Stimulated activated CD8-positive, alpha-beta memory T cell treated with anti-CD3 and anti-CD28 coated beads, Interleukin-4, amount 100 ng/mL, for 48 hours (primary cell): ENCODE results near the gene VPS26A.

Experiments used
- DNase-seq: peaks from one replicate; pipeline ENCODE4 v3.0.0-alpha.2; 2020

The VPS26A gene

GRCh38 chr10:69179743-69180524 is 56.0 kb downstream of the VPS26A start, which contains the start of gene SUPV3L1:
Gene SUPV3L1 (plus strand): TSS chr10:69180234. CDS start chr10:69180292, 58 bp downstream.
- peak; percentile 94 for DNase-seq

GRCh38 chr10:69180525-69181204 is 56.7 kb downstream of the VPS26A start:
- peak; percentile 33 for DNase-seq

GRCh38 chr10:69181433-69181832 is 57.5 kb downstream of the VPS26A start:
- no peak for DNase-seq

- DNase-seq: no peak
These were observed 58.0 kb downstream of the VPS26A start for GRCh38 chr10:69182005-69182404.

GRCh38 chr10:69186524-69186923 is 62.5 kb downstream of the VPS26A start:
- DNase-seq: no peak

GRCh38 chr10:69201045-69201444 is 77.1 kb downstream of the VPS26A start:
- no peak for DNase-seq

GRCh38 chr10:69202332-69202731 is 78.4 kb downstream of the VPS26A start:
- no peak for DNase-seq

GRCh38 chr10:69208761-69209160 is 84.8 kb downstream of the VPS26A start:
- DNase-seq: no peak

GRCh38 chr10:69209787-69210484 is 86.0 kb downstream of the VPS26A start:
- no peak for DNase-seq

- DNase-seq: no peak
These were observed 87.1 kb downstream of the VPS26A start for GRCh38 chr10:69211104-69211503.

GRCh38 chr10:69211524-69211923 is 87.5 kb downstream of the VPS26A start:
- no peak for DNase-seq

GRCh38 chr10:69213591-69214311 is 89.8 kb downstream of the VPS26A start:
- DNase-seq: no peak

GRCh38 chr10:69214666-69215131 is 90.7 kb downstream of the VPS26A start:
- no peak for DNase-seq

- no peak for DNase-seq
These were observed 91.6 kb downstream of the VPS26A start for GRCh38 chr10:69215405-69216171.

GRCh38 chr10:69216577-69217118 is 92.7 kb downstream of the VPS26A start:
- DNase-seq: no peak

GRCh38 chr10:69217119-69217754 is 93.3 kb downstream of the VPS26A start:
- DNase-seq: no peak

- DNase-seq: no peak
These were observed 94.9 kb downstream of the VPS26A start for GRCh38 chr10:69218831-69219230.

GRCh38 chr10:69220041-69220451 is 96.1 kb downstream of the VPS26A start, which contains the start of gene HKDC1:
Gene HKDC1 (plus strand): TSS chr10:69220332. CDS start chr10:69220436, 104 bp downstream.
- no peak for DNase-seq

- no peak for DNase-seq
These were observed 96.5 kb downstream of the VPS26A start for GRCh38 chr10:69220507-69220906.
